Choroid plexus epithelial cell (primary cell): ENCODE data around the gene ZFAND6.

Source experiments
- DNase-seq: peaks from one replicate; pipeline ENCODE4 v3.0.0-alpha.2; 2010; ENCODE audit warnings: low read depth
- H3K4me3 ChIP-seq: 2 replicates; pipeline ENCODE4 v1.5.1; 2011; ENCODE audit warnings: low read depth, mild to moderate bottlenecking, control low read depth, low read length, moderate library complexity
- CTCF ChIP-seq: conservative IDR thresholded peaks from 2 replicates; pipeline ENCODE4 v1.5.1; 2011; ENCODE audit warnings: low read depth, mild to moderate bottlenecking, control low read depth, inconsistent platforms, low read length, moderate library complexity

Gene ZFAND6

GRCh38 chr15:80176443-80176842, 117.0 kb downstream of the ZFAND6 start:
- no peak overlapping the region for H3K4me3 ChIP-seq
- no peak for DNase-seq
- TF ChIP-seq CTCF, result no peak

GRCh38 chr15:80177156-80177555, 117.7 kb downstream of the ZFAND6 start:
- no peak overlapping the region for H3K4me3 ChIP-seq
- no peak for DNase-seq
- TF ChIP-seq CTCF, result no peak

GRCh38 chr15:80179025-80179759, 119.7 kb downstream of the ZFAND6 start:
- H3K4me3 ChIP-seq, result no peak overlapping the region
- TF ChIP-seq CTCF, result no peak
- peak; percentile 92 for DNase-seq

GRCh38 chr15:80179935-80180334, 120.5 kb downstream of the ZFAND6 start:
- DNase-seq, result no peak
- no peak overlapping the region for H3K4me3 ChIP-seq
- TF ChIP-seq CTCF, result no peak

GRCh38 chr15:80180468-80180867, 121.0 kb downstream of the ZFAND6 start:
- H3K4me3 ChIP-seq, result no peak overlapping the region
- no peak for TF ChIP-seq CTCF

GRCh38 chr15:80180986-80181385, 121.5 kb downstream of the ZFAND6 start:
- DNase-seq, result no peak
- no peak for TF ChIP-seq CTCF
- H3K4me3 ChIP-seq, result no peak overlapping the region

More at GRCh38 chr15:80180468-80180867, 121.0 kb downstream of the ZFAND6 start:
- no peak for DNase-seq
